Stimulated activated naive CD8-positive, alpha-beta T cell treated with anti-CD3 and anti-CD28 coated beads, Interleukin-15, amount 100 ng/mL, for 72 hours (primary cell): ENCODE data around the gene PIP5K1B.
A peak's percentile ranks its signal among the peaks of the same experiment; 100 is the strongest.

ENCODE experiments used
- ATAC-seq: fragments of 150-1000 bp; cut with Tn5 transposase; 2 replicates; pipeline ENCODE4 v1.10.0; 2021; ENCODE audit warnings: mild to moderate bottlenecking, moderate library complexity
- DNase-seq, 2 donors: peaks; one replicate each; pipeline ENCODE4 v3.0.0; 2021 to 2022
- H3K27ac Mint-ChIP-seq, 2 donors: one replicate each; pipeline ENCODE4 v1.8.0; 2022; ENCODE audit warnings: mild to moderate bottlenecking in 2 of 2, mixed read lengths in 2 of 2, moderate library complexity in 2 of 2
- H3K27me3 Mint-ChIP-seq: one replicate; pipeline ENCODE4 v1.8.0; 2022; ENCODE audit warnings: mixed read lengths
- H3K4me1 Mint-ChIP-seq: one replicate; pipeline ENCODE4 v1.8.0; 2022; ENCODE audit warnings: mild to moderate bottlenecking, mixed read lengths
- H3K4me3 Mint-ChIP-seq, 2 donors: one replicate each; pipeline ENCODE4 v1.8.0; 2022; ENCODE audit warnings: mild to moderate bottlenecking in 2 of 2, mixed read lengths in 2 of 2, moderate library complexity in 1 of 2
- H3K9me3 Mint-ChIP-seq, 2 donors: one replicate each; pipeline ENCODE4 v1.8.0; 2022; ENCODE audit warnings: mixed read lengths in 2 of 2

Gene PIP5K1B

GRCh38 chr9:68795411-68795810 is 90.4 kb downstream of the PIP5K1B start:
- Mint-ChIP-seq H3K27me3 (peaks cover 12% of the 10 kb centered on the region), H3K4me1 (peaks cover 5% of the 10 kb centered on the region), H3K9me3 (no peaks in the 10 kb centered on the region), H3K4me3 (no peak overlapping the region), H3K27ac (no peak overlapping the region)
- ATAC-seq (no peak), DNase-seq (no peak)

GRCh38 chr9:68797116-68797515 is 92.1 kb downstream of the PIP5K1B start:
- H3K27me3 Mint-ChIP-seq = peaks cover 12% of the 10 kb centered on the region
- no peak overlapping the region for H3K4me3 Mint-ChIP-seq
- ATAC-seq = no peak
- H3K9me3 Mint-ChIP-seq = no peaks in the 10 kb centered on the region
- H3K27ac Mint-ChIP-seq = no peak overlapping the region
- peaks cover 5% of the 10 kb centered on the region for H3K4me1 Mint-ChIP-seq
- DNase-seq = no peak

- DNase-seq (no peak), ATAC-seq (no peak)
- Mint-ChIP-seq H3K4me1 (peaks cover 5% of the 10 kb centered on the region), H3K4me3 (no peak overlapping the region), H3K9me3 (no peaks in the 10 kb centered on the region), H3K27me3 (peaks cover 12% of the 10 kb centered on the region), H3K27ac (no peak overlapping the region)
Measured at GRCh38 chr9:68798423-68798822, 93.4 kb downstream of the PIP5K1B start.

GRCh38 chr9:68800836-68801235 is 95.8 kb downstream of the PIP5K1B start:
- H3K4me1 Mint-ChIP-seq = peaks cover 5% of the 10 kb centered on the region
- no peaks in the 10 kb centered on the region for H3K9me3 Mint-ChIP-seq
- H3K4me3 Mint-ChIP-seq = no peak overlapping the region
- DNase-seq = no peak
- ATAC-seq = no peak
- peaks cover 19% of the 10 kb centered on the region for H3K27me3 Mint-ChIP-seq
- H3K27ac Mint-ChIP-seq = no peak overlapping the region

- no peak overlapping the region for H3K4me3 Mint-ChIP-seq
- ATAC-seq = peak; percentile 99
- no peaks in the 10 kb centered on the region for H3K9me3 Mint-ChIP-seq
- peaks cover 8% of the 10 kb centered on the region for H3K27me3 Mint-ChIP-seq
- no peak overlapping the region for H3K27ac Mint-ChIP-seq
- DNase-seq = peak; percentile 28 to 79
- H3K4me1 Mint-ChIP-seq = peaks cover 5% of the 10 kb centered on the region
Measured at GRCh38 chr9:68802525-68803015, 97.5 kb downstream of the PIP5K1B start.

GRCh38 chr9:68804911-68805889 is 100.2 kb downstream of the PIP5K1B start:
- ATAC-seq = no peak
- peaks cover 8% of the 10 kb centered on the region for H3K27me3 Mint-ChIP-seq
- H3K4me1 Mint-ChIP-seq = no peaks in the 10 kb centered on the region
- no peaks in the 10 kb centered on the region for H3K9me3 Mint-ChIP-seq
- no peak overlapping the region for H3K4me3 Mint-ChIP-seq
- no peak for DNase-seq
- H3K27ac Mint-ChIP-seq = peak overlapping the region in 1 of 2 donors; percentile 70

- ATAC-seq (no peak), DNase-seq (no peak)
- no peaks in the 10 kb centered on the region for H3K9me3 Mint-ChIP-seq
- H3K4me1 Mint-ChIP-seq = no peaks in the 10 kb centered on the region
- H3K4me3 Mint-ChIP-seq = no peak overlapping the region
- peaks cover 8% of the 10 kb centered on the region for H3K27me3 Mint-ChIP-seq
- peak overlapping the region in 1 of 2 donors; percentile 81 for H3K27ac Mint-ChIP-seq
Measured at GRCh38 chr9:68805890-68806517, 101.0 kb downstream of the PIP5K1B start.

- ATAC-seq (no peak), DNase-seq (no peak)
- no peak overlapping the region for H3K4me3 Mint-ChIP-seq
- peaks cover 16% of the 10 kb centered on the region for H3K27me3 Mint-ChIP-seq
- no peaks in the 10 kb centered on the region for H3K9me3 Mint-ChIP-seq
- H3K27ac Mint-ChIP-seq = no peak overlapping the region
- H3K4me1 Mint-ChIP-seq = no peaks in the 10 kb centered on the region
Measured at GRCh38 chr9:68808338-68808890, 103.4 kb downstream of the PIP5K1B start.

- DNase-seq (no peak), ATAC-seq (no peak)
- Mint-ChIP-seq H3K9me3 (no peaks in the 10 kb centered on the region), H3K27ac (no peak overlapping the region), H3K4me1 (no peaks in the 10 kb centered on the region), H3K4me3 (no peak overlapping the region), H3K27me3 (peaks cover 10% of the 10 kb centered on the region)
Measured at GRCh38 chr9:68817079-68817875, 112.2 kb downstream of the PIP5K1B start.

- no peaks in the 10 kb centered on the region for H3K4me1 Mint-ChIP-seq
- H3K27me3 Mint-ChIP-seq = peaks cover under 1% of the 10 kb centered on the region
- DNase-seq (no peak), ATAC-seq (no peak)
- H3K27ac Mint-ChIP-seq = no peak overlapping the region
- no peak overlapping the region for H3K4me3 Mint-ChIP-seq
- H3K9me3 Mint-ChIP-seq = no peaks in the 10 kb centered on the region
Measured at GRCh38 chr9:68819065-68819464, 114.0 kb downstream of the PIP5K1B start.

- ATAC-seq = no peak
- Mint-ChIP-seq H3K27ac (no peak overlapping the region), H3K27me3 (no peaks in the 10 kb centered on the region), H3K9me3 (no peaks in the 10 kb centered on the region), H3K4me3 (no peak overlapping the region), H3K4me1 (no peaks in the 10 kb centered on the region)
- DNase-seq = no peak
Measured at GRCh38 chr9:68821911-68822310, 116.9 kb downstream of the PIP5K1B start.

GRCh38 chr9:68822596-68823165 is 117.6 kb downstream of the PIP5K1B start:
- H3K4me3 Mint-ChIP-seq = no peak overlapping the region
- no peaks in the 10 kb centered on the region for H3K27me3 Mint-ChIP-seq
- H3K9me3 Mint-ChIP-seq = no peaks in the 10 kb centered on the region
- ATAC-seq (no peak), DNase-seq (no peak)
- H3K27ac Mint-ChIP-seq = peak overlapping the region in 1 of 2 donors; percentile 74
- H3K4me1 Mint-ChIP-seq = no peaks in the 10 kb centered on the region

GRCh38 chr9:68825762-68826472 is 120.9 kb downstream of the PIP5K1B start:
- no peak overlapping the region for H3K27ac Mint-ChIP-seq
- no peaks in the 10 kb centered on the region for H3K9me3 Mint-ChIP-seq
- no peaks in the 10 kb centered on the region for H3K27me3 Mint-ChIP-seq
- H3K4me3 Mint-ChIP-seq = no peak overlapping the region
- no peaks in the 10 kb centered on the region for H3K4me1 Mint-ChIP-seq
- ATAC-seq (no peak), DNase-seq (no peak)
